HG02884 (cell line): Measurements from ENCODE around the gene SUB1.
A peak's percentile ranks its signal among the peaks of the same experiment; 100 is the strongest.
"Not testable (repeated sequence)": the region's sequence is repeated elsewhere in the genome, so short reads cannot be mapped to it uniquely, and the experiment has no call there.

Experiments
- ATAC-seq: cut with Tn5 transposase; IDR thresholded peaks from one replicate; pipeline ENCODE4 v1.9.1; 2021; ENCODE audit warnings: mild to moderate bottlenecking, moderate library complexity; ENCODE audit not compliant: unreplicated experiment

Gene SUB1

DNA sequence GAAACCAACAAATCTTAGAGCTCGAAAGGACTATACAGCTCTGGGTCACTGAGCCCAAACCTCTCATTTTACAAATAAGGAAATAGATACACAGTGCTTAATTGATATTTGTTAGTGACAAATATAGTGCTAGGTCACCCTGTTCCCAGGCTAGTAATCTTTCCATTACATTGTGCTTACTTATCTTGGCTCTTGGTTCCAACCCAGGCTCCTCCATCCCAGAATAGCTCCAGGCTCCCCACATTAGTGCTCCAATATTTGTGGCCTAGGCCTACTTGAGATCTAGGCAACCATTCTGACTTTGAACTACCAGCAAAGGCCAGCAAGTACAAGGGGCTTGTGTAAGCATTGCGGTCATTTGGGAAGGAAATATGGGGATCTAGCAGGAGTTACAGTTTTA lies 21.7 kb upstream of the SUB1 start:
- no peak for ATAC-seq

GRCh38 chr5:32565145-32565544 lies 20.2 kb upstream of the SUB1 start:
- no peak for ATAC-seq

GRCh38 chr5:32566319-32567111 lies 18.8 kb upstream of the SUB1 start:
- ATAC-seq = no peak

- no peak for ATAC-seq
Measured at GRCh38 chr5:32571128-32571527, 14.2 kb upstream of the SUB1 start.

GRCh38 chr5:32572778-32573480 lies 12.4 kb upstream of the SUB1 start:
- peak; percentile 88 for ATAC-seq

DNA sequence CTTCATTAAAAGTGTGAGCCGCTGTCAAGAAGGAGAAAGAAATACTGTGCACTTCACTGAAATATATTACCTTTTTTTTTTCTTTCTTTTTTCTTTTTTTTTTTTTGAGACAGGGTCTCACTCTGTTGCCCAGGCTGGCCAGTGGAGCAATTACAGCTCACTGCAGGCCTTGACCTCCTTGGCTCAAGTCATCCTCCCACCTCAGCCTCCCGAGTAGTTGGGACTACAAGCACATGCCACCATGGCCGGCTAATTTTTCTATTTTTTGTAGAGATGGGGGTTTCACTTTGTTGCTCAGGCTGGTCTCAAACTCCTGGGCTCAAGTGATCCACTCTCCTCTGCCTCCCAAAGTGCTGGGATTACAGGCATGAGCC lies 11.9 kb upstream of the SUB1 start:
- not testable (repeated sequence) for ATAC-seq

GRCh38 chr5:32574540-32575175 lies 10.7 kb upstream of the SUB1 start:
- ATAC-seq = no peak

DNA sequence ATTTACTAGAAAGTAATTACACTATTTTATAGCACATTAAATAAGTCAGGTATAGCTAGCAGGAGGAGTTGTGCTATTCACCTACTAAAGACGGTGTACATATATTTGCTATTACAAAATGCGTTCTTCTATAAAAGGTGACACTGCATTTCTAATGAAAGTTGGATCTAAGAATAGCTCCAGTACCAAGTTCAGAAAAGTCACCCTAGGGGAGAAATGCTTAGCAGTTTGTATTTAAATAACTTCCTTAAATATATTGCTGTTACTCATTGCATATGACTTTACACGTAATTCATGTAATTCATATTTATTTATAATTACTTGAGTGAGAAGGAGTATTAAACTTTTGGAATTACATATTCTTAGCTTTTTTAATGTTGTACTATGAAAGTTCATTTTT lies 7.0 kb upstream of the SUB1 start:
- no peak for ATAC-seq

- ATAC-seq = no peak
Measured at GRCh38 chr5:32578764-32579163, 6.6 kb upstream of the SUB1 start.

DNA sequence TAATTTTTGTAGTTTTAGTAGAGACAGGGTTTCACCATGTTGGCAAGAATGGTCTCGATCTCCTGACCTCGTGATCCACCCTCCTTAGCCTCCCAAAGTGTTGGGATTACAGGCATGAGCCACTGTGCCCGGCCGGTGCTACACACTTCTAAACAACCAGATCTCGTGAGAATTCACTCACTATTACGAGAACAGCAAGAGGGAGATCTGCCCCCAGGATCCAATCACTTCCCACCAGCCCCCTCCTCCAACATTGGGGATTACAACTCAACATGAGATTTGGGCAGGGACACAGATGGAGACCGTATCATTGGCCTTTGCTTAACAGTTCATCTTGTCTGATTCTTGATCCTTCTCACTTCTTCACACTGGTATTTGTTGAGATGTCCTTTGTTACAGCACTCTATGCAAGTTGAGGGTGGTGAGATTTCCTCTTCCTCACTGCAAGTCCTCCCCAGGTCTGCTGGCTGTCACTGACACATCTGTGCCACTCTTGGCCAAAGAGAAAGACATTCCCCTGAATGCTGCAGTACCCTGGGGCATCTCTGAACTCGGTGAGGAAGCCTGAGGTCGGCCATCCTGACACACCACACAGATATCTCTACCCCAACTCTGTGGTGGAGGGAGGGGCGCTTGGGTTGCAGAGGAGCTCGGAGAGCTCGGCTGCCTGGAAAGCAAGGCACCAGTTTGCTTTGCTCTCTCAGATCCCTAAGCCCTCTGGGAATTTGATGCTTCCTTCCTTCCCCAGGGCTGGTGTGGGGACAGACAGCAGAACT lies 4.2 kb upstream of the SUB1 start:
- ATAC-seq = no peak

- ATAC-seq = peak; percentile 68
Measured at GRCh38 chr5:32583582-32584232, 1.6 kb upstream of the SUB1 start.

DNA sequence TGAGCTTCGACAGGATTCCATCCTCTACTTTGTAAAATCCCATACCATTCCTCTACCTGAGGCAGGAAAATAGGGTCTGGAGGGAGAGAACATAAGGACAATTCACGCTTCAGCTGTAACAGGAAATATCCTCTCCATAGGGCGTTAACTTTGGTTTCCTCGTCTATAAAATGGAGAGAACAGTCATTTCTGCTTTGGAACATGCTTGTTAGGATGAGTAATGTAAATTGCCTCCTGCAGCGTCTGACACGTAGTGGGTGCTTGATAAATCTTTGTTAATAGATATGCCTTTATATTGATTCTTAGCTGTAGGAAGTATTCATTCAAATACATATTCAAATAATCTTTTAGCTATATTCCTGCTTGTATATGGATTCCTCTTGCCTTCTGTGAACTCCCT lies 711 bp upstream of the SUB1 start:
- no peak for ATAC-seq

GRCh38 chr5:32585122-32585445 lies 273 bp upstream of the SUB1 start:
- ATAC-seq = no peak

DNA sequence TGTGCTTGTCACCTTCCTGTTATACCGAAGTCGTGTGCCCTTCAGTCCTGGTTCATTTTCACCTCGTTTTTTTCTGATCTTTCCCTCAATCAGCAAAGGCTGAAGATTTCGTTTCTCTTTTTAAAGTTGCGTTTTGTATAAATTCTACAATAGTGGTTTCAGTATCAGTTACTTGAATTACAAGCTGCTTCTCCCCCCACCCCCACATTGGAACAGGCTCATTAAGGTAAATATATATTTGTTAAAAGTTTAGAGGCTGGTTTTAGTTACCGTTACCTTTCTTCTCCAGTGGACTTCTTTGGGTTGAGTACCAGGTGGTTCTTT lies 881 bp downstream of the SUB1 start:
- ATAC-seq = peak; percentile 4

GRCh38 chr5:32587067-32587551 lies 1.8 kb downstream of the SUB1 start:
- no peak for ATAC-seq

DNA sequence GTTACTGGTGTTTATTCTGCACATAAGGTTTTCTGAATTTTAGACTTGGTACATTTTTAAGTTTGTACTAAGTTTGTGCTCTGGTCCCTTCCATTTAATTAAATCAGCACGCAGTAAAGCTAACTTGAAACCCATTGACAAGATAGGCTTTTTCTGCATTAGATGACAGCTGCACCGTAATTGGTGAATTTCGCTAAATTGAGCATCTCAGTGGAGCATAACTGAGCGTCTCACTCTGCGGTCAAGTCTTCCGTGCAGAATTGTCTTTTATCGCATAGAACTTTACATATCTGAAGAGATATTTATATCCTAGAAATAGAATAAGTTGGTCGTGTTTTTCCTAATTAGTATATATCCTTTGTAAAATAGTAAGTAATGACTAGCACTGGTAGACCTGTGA lies 4.1 kb downstream of the SUB1 start:
- no peak for ATAC-seq

GRCh38 chr5:32589942-32590869 lies 4.8 kb downstream of the SUB1 start:
- no peak for ATAC-seq

- ATAC-seq = no peak
Measured at GRCh38 chr5:32595118-32595517, 9.8 kb downstream of the SUB1 start.

- ATAC-seq = no peak
Measured at GRCh38 chr5:32597041-32597629, 11.8 kb downstream of the SUB1 start.
